Lung (tissue), 12 donors: ENCODE results near the gene CEP76. TPM values are rescaled to one million over a fixed set of nuclear protein-coding genes. Genes with fewer than 3 reads are reported as not detected.

Experiments used
- ATAC-seq: fragments of 200-7000 bp; cut with Tn5 transposase; one replicate; pipeline ENCODE4 v1.9.1; 2020; ENCODE audit warnings: moderate number of reproducible peaks; ENCODE audit not compliant: insufficient read depth, low FRiP score
- DNase-seq, 3 donors: peaks; one replicate each; pipeline ENCODE4 v3.0.0-alpha.2; 2013 to 2017
- H3K27ac ChIP-seq, 2 donors: one replicate each; pipeline ENCODE4 v1.5.1; 2013; ENCODE audit warnings: mild to moderate bottlenecking in 2 of 2, moderate library complexity in 2 of 2, control low read depth in 1 of 2, inconsistent platforms in 1 of 2, low read depth in 1 of 2, low read length in 1 of 2
- H3K27me3 ChIP-seq, 3 donors: one replicate each; pipeline ENCODE4 v1.5.1; 2013; ENCODE audit warnings: low read length in 2 of 3; ENCODE audit not compliant: control insufficient read depth in 3 of 3, insufficient read depth in 3 of 3
- H3K36me3 ChIP-seq, 4 donors: one replicate each; pipeline ENCODE4 v1.5.1; 2013; ENCODE audit warnings: low read length in 4 of 4, mild to moderate bottlenecking in 1 of 4, moderate library complexity in 1 of 4; ENCODE audit not compliant: control insufficient read depth in 4 of 4, insufficient read depth in 4 of 4
- H3K4me1 ChIP-seq, 5 donors: one replicate each; pipeline ENCODE4 v1.5.1; 2013; ENCODE audit warnings: low read length in 5 of 5, mild to moderate bottlenecking in 2 of 5, moderate library complexity in 1 of 5; ENCODE audit not compliant: control insufficient read depth in 5 of 5, insufficient read depth in 5 of 5
- H3K4me3 ChIP-seq: one replicate; pipeline ENCODE4 v1.5.1; 2013; ENCODE audit warnings: mild to moderate bottlenecking, control low read depth, moderate library complexity
- H3K9ac ChIP-seq, 2 donors: one replicate each; pipeline ENCODE4 v1.5.1; 2013; ENCODE audit warnings: low read length in 2 of 2, control low read depth in 1 of 2; ENCODE audit not compliant: insufficient read depth in 1 of 2
- H3K9me3 ChIP-seq, 4 donors: one replicate each; pipeline ENCODE4 v1.5.1; 2013; ENCODE audit warnings: low read length in 3 of 4, mild to moderate bottlenecking in 1 of 4, moderate library complexity in 1 of 4; ENCODE audit not compliant: control insufficient read depth in 4 of 4, insufficient read depth in 3 of 4
- WGBS, 2 donors: extraction: QIAGEN DNeasy Blood & Tissue Kit; methylation state at CpG; one replicate each; pipeline ENCODE4 v1.1.7; 2013; 5-methylcytosine and 5-hydroxymethylcytosine counted together
- polyA plus RNA-seq, 2 donors: library from polyadenylated mRNA; stranded (reverse); fragments of 200-250 nt; gene quantifications; one replicate each; pipeline ENCODE4 v1.2.1, GENCODE V29; 2013
- total RNA-seq, 2 donors: library from RNA; depleted of rRNA in 1 of 2; stranded (reverse); fragments of >200 nt in 1 of 2; gene quantifications; one replicate each; pipeline ENCODE4 v1.2.1, GENCODE V29; 2014 to 2021
- TF ChIP-seq, protein P1 (sequence below): IDR thresholded peaks from 2 replicates; pipeline ENCODE4 v1.5.1; 2012; ENCODE audit warnings: mild to moderate bottlenecking; ENCODE audit errors: control extremely low read depth, extremely low read depth
- donor health status: control.
- donor health status: control.
- donor health status: Bipolar disorder and iron deficiency.
- donor health status: healthy.
- donor health status: DM: yes; HTN: yes; CAD: no.

Gene CEP76
- total and polyA plus RNA-seq, 4 donors, result 3.0 to 10.4 (median 3.9) TPM

DNA sequence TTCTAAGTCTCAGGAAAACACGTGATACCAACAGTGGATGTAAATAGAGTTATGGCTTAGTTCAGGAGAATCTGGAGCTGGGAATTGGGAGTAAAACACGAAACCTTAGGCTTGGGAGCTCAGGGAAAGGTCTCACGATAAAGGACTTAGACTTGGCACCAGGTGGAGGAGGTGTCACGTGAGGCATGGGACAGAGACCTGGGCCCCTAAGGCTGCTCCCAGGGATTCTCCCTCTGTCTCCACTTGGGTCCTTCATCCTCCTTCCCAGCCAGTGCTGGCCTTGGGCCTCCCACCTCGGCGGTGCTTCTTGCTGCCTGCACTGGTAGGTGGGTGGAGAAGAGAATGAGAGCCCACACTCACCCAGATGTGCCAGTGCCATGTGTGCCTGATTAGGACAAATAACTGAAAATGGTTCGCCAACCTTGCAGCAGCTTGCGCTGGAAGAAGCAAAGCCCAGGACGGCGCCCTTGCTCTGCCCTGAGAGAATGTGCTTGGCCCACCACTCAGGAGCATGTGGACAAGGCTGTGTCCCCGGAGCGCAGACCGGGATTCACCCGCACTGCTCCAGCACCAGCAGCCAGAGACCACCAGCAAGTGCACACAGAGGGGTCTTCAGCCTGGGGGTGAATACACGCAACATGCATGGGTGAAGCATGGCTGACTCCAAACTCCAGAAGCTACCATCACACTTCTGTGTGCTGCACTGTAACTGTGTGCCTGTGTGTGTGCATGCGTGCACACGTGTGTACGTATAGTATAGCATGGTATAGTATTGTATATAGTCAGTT lies 48.4 kb upstream of the CEP76 start:
- no peak for ATAC-seq
- TF ChIP-seq, protein P1, sequence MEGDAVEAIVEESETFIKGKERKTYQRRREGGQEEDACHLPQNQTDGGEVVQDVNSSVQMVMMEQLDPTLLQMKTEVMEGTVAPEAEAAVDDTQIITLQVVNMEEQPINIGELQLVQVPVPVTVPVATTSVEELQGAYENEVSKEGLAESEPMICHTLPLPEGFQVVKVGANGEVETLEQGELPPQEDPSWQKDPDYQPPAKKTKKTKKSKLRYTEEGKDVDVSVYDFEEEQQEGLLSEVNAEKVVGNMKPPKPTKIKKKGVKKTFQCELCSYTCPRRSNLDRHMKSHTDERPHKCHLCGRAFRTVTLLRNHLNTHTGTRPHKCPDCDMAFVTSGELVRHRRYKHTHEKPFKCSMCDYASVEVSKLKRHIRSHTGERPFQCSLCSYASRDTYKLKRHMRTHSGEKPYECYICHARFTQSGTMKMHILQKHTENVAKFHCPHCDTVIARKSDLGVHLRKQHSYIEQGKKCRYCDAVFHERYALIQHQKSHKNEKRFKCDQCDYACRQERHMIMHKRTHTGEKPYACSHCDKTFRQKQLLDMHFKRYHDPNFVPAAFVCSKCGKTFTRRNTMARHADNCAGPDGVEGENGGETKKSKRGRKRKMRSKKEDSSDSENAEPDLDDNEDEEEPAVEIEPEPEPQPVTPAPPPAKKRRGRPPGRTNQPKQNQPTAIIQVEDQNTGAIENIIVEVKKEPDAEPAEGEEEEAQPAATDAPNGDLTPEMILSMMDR, result no peak
- whole genome bisulfite sequencing, 2 donors, result 93 to 95% methylated on average over 18 of the region's 18 CpGs
- H3K4me1 ChIP-seq, result no peaks in the 10 kb centered on the region
- no peaks in the 10 kb centered on the region for H3K36me3 ChIP-seq
- DNase-seq, result no peak
- H3K27ac ChIP-seq, result no peak overlapping the region
- no peak overlapping the region for H3K4me3 ChIP-seq
- no peak overlapping the region for H3K9ac ChIP-seq
- H3K9me3 ChIP-seq, result no peaks in the 10 kb centered on the region
- H3K27me3 ChIP-seq, result no peaks in the 10 kb centered on the region

DNA sequence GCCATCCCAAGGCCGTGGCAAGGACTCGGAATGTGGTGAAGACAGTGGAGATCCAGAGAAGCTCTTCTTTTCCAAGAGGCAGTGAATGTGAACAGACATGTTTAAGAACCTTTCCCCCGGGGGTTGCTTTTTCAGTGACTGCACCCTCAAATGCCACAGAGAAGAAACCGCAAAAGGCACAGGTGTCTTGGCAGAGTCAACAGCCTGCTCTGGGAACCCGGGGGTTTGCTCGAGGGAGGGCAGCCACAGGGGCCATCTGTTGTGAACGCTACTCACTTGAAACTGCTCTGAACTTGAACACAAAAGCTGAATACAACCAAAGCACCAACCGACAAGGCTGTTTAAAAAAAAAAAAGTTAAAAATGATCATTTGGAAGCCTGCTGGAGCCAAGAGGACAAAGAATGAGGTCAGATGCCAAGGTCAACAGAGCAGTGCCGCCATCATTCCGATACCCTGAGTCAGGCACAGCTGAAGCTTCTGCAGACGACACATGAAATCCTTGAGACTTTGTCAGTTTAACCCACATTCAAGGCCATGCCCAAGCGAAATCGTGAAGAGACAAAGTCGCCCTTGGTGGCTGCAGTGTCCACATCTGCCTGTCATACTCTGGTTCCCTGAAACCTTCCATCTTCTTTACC lies 47.7 kb upstream of the CEP76 start:
- Histone ChIP-seq H3K27ac (no peak overlapping the region), H3K9me3 (no peaks in the 10 kb centered on the region), H3K4me1 (no peaks in the 10 kb centered on the region), H3K9ac (no peak overlapping the region), H3K4me3 (no peak overlapping the region), H3K36me3 (no peaks in the 10 kb centered on the region), H3K27me3 (no peaks in the 10 kb centered on the region)
- 81 to 89% methylated on average over 14 of the region's 14 CpGs for WGBS, 2 donors
- ATAC-seq (no peak), DNase-seq (no peak)
- TF ChIP-seq, protein P1, result no peak

GRCh38 chr18:12749121-12749520 lies 46.6 kb upstream of the CEP76 start:
- Histone ChIP-seq H3K36me3 (no peaks in the 10 kb centered on the region), H3K27ac (no peak overlapping the region), H3K4me3 (no peak overlapping the region), H3K9me3 (no peaks in the 10 kb centered on the region), H3K27me3 (no peaks in the 10 kb centered on the region), H3K9ac (no peak overlapping the region), H3K4me1 (no peaks in the 10 kb centered on the region)
- ATAC-seq, result no peak
- TF ChIP-seq, protein P1, result no peak
- DNase-seq, result no peak
- WGBS, 2 donors, result 75 to 85% methylated on average over 13 of the region's 13 CpGs
